ENCODE measurements around the gene TMEM86B. TPM values are rescaled to one million over a fixed set of nuclear protein-coding genes. Genes with fewer than 3 reads are reported as not detected.

The TMEM86B gene
- polyA plus RNA-seq, 1 donor, result 69.0 TPM

- no CpG with 5 or more reads among the region's 53 CpGs for WGBS (ENCODE audit: insufficient coverage, low lambda C conversion rate)
- no peak for DNase-seq
- H3K9me3 ChIP-seq (ENCODE audit: control insufficient read depth, low read depth, low read length), result no peaks in the 10 kb centered on the region
- no peaks in the 10 kb centered on the region for H3K27me3 ChIP-seq (ENCODE audit: control insufficient read depth, insufficient read depth, low read length)
- peaks cover 29% of the 10 kb centered on the region for H3K4me1 ChIP-seq (ENCODE audit: control insufficient read depth, insufficient read depth, low read length)
- H3K27ac ChIP-seq (ENCODE audit: low read length), result peak overlapping the region; percentile 92
- peak overlapping the region; percentile 94 for H3K4me3 ChIP-seq (ENCODE audit: low read length)
- H3K36me3 ChIP-seq (ENCODE audit: control insufficient read depth, insufficient read depth, low read length), result peaks cover 14% of the 10 kb centered on the region
These were observed 29.9 kb upstream of the TMEM86B start for GRCh38 chr19:55258476-55258827.

GRCh38 chr19:55257461-55258420 is 29.2 kb upstream of the TMEM86B start:
- peaks cover 29% of the 10 kb centered on the region for H3K4me1 ChIP-seq (ENCODE audit: control insufficient read depth, insufficient read depth, low read length)
- H3K27me3 ChIP-seq (ENCODE audit: control insufficient read depth, insufficient read depth, low read length), result no peaks in the 10 kb centered on the region
- peak overlapping the region; percentile 94 for H3K4me3 ChIP-seq (ENCODE audit: low read length)
- peak overlapping the region; percentile 85 for H3K27ac ChIP-seq (ENCODE audit: low read length)
- peaks cover 20% of the 10 kb centered on the region for H3K36me3 ChIP-seq (ENCODE audit: control insufficient read depth, insufficient read depth, low read length)
- H3K9me3 ChIP-seq (ENCODE audit: control insufficient read depth, low read depth, low read length), result no peaks in the 10 kb centered on the region
- WGBS (ENCODE audit: insufficient coverage, low lambda C conversion rate), result 4% methylated on average over 4 of the region's 51 CpGs
- DNase-seq, result peak in 1 of 2 donors; percentile 61

- peaks cover 29% of the 10 kb centered on the region for H3K4me1 ChIP-seq (ENCODE audit: control insufficient read depth, insufficient read depth, low read length)
- WGBS (ENCODE audit: insufficient coverage, low lambda C conversion rate), result 50% methylated on average over 2 of the region's 22 CpGs
- H3K9me3 ChIP-seq (ENCODE audit: control insufficient read depth, low read depth, low read length), result no peaks in the 10 kb centered on the region
- H3K4me3 ChIP-seq (ENCODE audit: low read length), result peak overlapping the region; percentile 94
- H3K27ac ChIP-seq (ENCODE audit: low read length), result no peak overlapping the region
- H3K36me3 ChIP-seq (ENCODE audit: control insufficient read depth, insufficient read depth, low read length), result peaks cover 20% of the 10 kb centered on the region
- no peaks in the 10 kb centered on the region for H3K27me3 ChIP-seq (ENCODE audit: control insufficient read depth, insufficient read depth, low read length)
- DNase-seq, result peak in 1 of 2 donors; percentile 19
These were observed 28.2 kb upstream of the TMEM86B start for GRCh38 chr19:55256562-55257460.

- WGBS (ENCODE audit: insufficient coverage, low lambda C conversion rate), result 90% methylated on average over 2 of the region's 17 CpGs
- no peak for DNase-seq
- Histone ChIP-seq H3K4me1 (ENCODE audit: control insufficient read depth, insufficient read depth, low read length) (peaks cover 33% of the 10 kb centered on the region), H3K4me3 (ENCODE audit: low read length) (no peak overlapping the region), H3K27me3 (ENCODE audit: control insufficient read depth, insufficient read depth, low read length) (no peaks in the 10 kb centered on the region), H3K36me3 (ENCODE audit: control insufficient read depth, insufficient read depth, low read length) (peaks cover 27% of the 10 kb centered on the region), H3K9me3 (ENCODE audit: control insufficient read depth, low read depth, low read length) (no peaks in the 10 kb centered on the region), H3K27ac (ENCODE audit: low read length) (no peak overlapping the region)
These were observed 27.3 kb upstream of the TMEM86B start for GRCh38 chr19:55255618-55256423.

- H3K36me3 ChIP-seq (ENCODE audit: control insufficient read depth, insufficient read depth, low read length), result peaks cover 28% of the 10 kb centered on the region
- no peak overlapping the region for H3K27ac ChIP-seq (ENCODE audit: low read length)
These were observed 26.0 kb upstream of the TMEM86B start for GRCh38 chr19:55254625-55254977.

GRCh38 chr19:55253842-55254624 is 25.5 kb upstream of the TMEM86B start:
- Histone ChIP-seq H3K36me3 (ENCODE audit: control insufficient read depth, insufficient read depth, low read length) (peaks cover 28% of the 10 kb centered on the region), H3K4me1 (ENCODE audit: control insufficient read depth, insufficient read depth, low read length) (peaks cover 27% of the 10 kb centered on the region), H3K9me3 (ENCODE audit: control insufficient read depth, low read depth, low read length) (no peaks in the 10 kb centered on the region), H3K27me3 (ENCODE audit: control insufficient read depth, insufficient read depth, low read length) (no peaks in the 10 kb centered on the region), H3K27ac (ENCODE audit: low read length) (no peak overlapping the region), H3K4me3 (ENCODE audit: low read length) (peak overlapping the region; percentile 14)
- no peak for DNase-seq
- WGBS (ENCODE audit: insufficient coverage, low lambda C conversion rate), result 92% methylated on average over 2 of the region's 23 CpGs

More at GRCh38 chr19:55254625-55254977, 26.0 kb upstream of the TMEM86B start:
- Histone ChIP-seq H3K4me3 (ENCODE audit: low read length) (peak overlapping the region; percentile 14), H3K27me3 (ENCODE audit: control insufficient read depth, insufficient read depth, low read length) (no peaks in the 10 kb centered on the region), H3K4me1 (ENCODE audit: control insufficient read depth, insufficient read depth, low read length) (peaks cover 28% of the 10 kb centered on the region), H3K9me3 (ENCODE audit: control insufficient read depth, low read depth, low read length) (no peaks in the 10 kb centered on the region)
- no CpG with 5 or more reads among the region's 6 CpGs for WGBS (ENCODE audit: insufficient coverage, low lambda C conversion rate)
- no peak for DNase-seq

GRCh38 chr19:55252760-55253663 is 24.4 kb upstream of the TMEM86B start:
- H3K4me3 ChIP-seq (ENCODE audit: low read length), result no peak overlapping the region
- no peaks in the 10 kb centered on the region for H3K9me3 ChIP-seq (ENCODE audit: control insufficient read depth, low read depth, low read length)
- H3K27me3 ChIP-seq (ENCODE audit: control insufficient read depth, insufficient read depth, low read length), result no peaks in the 10 kb centered on the region
- no peak for DNase-seq
- H3K27ac ChIP-seq (ENCODE audit: low read length), result no peak overlapping the region
- WGBS (ENCODE audit: insufficient coverage, low lambda C conversion rate), result 100% methylated on average over 1 of the region's 21 CpGs
- peaks cover 35% of the 10 kb centered on the region for H3K4me1 ChIP-seq (ENCODE audit: control insufficient read depth, insufficient read depth, low read length)
- H3K36me3 ChIP-seq (ENCODE audit: control insufficient read depth, insufficient read depth, low read length), result peaks cover 32% of the 10 kb centered on the region

GRCh38 chr19:55251341-55252081 is 22.9 kb upstream of the TMEM86B start:
- WGBS (ENCODE audit: insufficient coverage, low lambda C conversion rate), result no CpG with 5 or more reads among the region's 19 CpGs
- no peak for DNase-seq
- Histone ChIP-seq H3K27me3 (ENCODE audit: control insufficient read depth, insufficient read depth, low read length) (no peaks in the 10 kb centered on the region), H3K36me3 (ENCODE audit: control insufficient read depth, insufficient read depth, low read length) (peaks cover 41% of the 10 kb centered on the region), H3K4me1 (ENCODE audit: control insufficient read depth, insufficient read depth, low read length) (peaks cover 37% of the 10 kb centered on the region), H3K9me3 (ENCODE audit: control insufficient read depth, low read depth, low read length) (no peaks in the 10 kb centered on the region), H3K27ac (ENCODE audit: low read length) (no peak overlapping the region), H3K4me3 (ENCODE audit: low read length) (no peak overlapping the region)
